GM15510 (cell line): ENCODE measurements around the gene CCDC27.

ENCODE experiments used
- POLR2A ChIP-seq: IDR thresholded peaks from 3 replicates; pipeline ENCODE4 v1.6.1; 2011; ENCODE audit warnings: borderline replicate concordance; ENCODE audit not compliant: insufficient read length; ENCODE audit errors: extremely low read depth

Gene CCDC27

GRCh38 chr1:3713840-3714239 is 38.4 kb upstream of the CCDC27 start:
- no peak for TF ChIP-seq POLR2A

GRCh38 chr1:3714284-3714741 is 37.9 kb upstream of the CCDC27 start:
- TF ChIP-seq POLR2A = no peak

GRCh38 chr1:3714814-3715213 is 37.4 kb upstream of the CCDC27 start:
- TF ChIP-seq POLR2A = no peak

GRCh38 chr1:3716351-3716750 is 35.9 kb upstream of the CCDC27 start:
- no peak for TF ChIP-seq POLR2A

GRCh38 chr1:3717041-3717714 is 35.1 kb upstream of the CCDC27 start:
- no peak for TF ChIP-seq POLR2A

GRCh38 chr1:3717715-3718601 is 34.3 kb upstream of the CCDC27 start:
- no peak for TF ChIP-seq POLR2A

- TF ChIP-seq POLR2A = no peak
Measured at GRCh38 chr1:3718764-3719163, 33.5 kb upstream of the CCDC27 start.

GRCh38 chr1:3721955-3722465 is 30.2 kb upstream of the CCDC27 start:
- no peak for TF ChIP-seq POLR2A

GRCh38 chr1:3722846-3723245 is 29.4 kb upstream of the CCDC27 start:
- no peak for TF ChIP-seq POLR2A

- no peak for TF ChIP-seq POLR2A
Measured at GRCh38 chr1:3725366-3725765, 26.9 kb upstream of the CCDC27 start.

- no peak for TF ChIP-seq POLR2A
Measured at GRCh38 chr1:3727042-3727824, 25.0 kb upstream of the CCDC27 start.

- no peak for TF ChIP-seq POLR2A
Measured at GRCh38 chr1:3727825-3728776, 24.1 kb upstream of the CCDC27 start.

GRCh38 chr1:3729594-3730542 is 22.4 kb upstream of the CCDC27 start:
- no peak for TF ChIP-seq POLR2A
